ENCODE data around the gene PXDC1. TPM values are rescaled to one million over a fixed set of nuclear protein-coding genes. Genes with fewer than 3 reads are reported as not detected.

Gene PXDC1
- total and polyA plus RNA-seq, 2 experiments from 2014 or later, result 1.2 to 1.8 TPM

GRCh38 chr6:3761989-3762270, 10.4 kb upstream of the PXDC1 start:
- H3K27me3 Mint-ChIP-seq (ENCODE audit: insufficient read depth, low read depth, poor library complexity), result peaks cover 12% of the 10 kb centered on the region
- Histone ChIP-seq H3K36me3 (ENCODE audit: insufficient read depth) (no peaks in the 10 kb centered on the region), H4K20me1 (replicated peaks; ENCODE audit: insufficient read depth) (no peaks in the 10 kb centered on the region; the same call in 1 of the 2 replicates), H3K27me3 (ENCODE audit: insufficient read depth) (no peaks in the 10 kb centered on the region), H3K4me3 (no peak overlapping the region), H3K9me2 (ENCODE audit: insufficient read depth) (no peaks in the 10 kb centered on the region), H3K79me2 (replicated peaks; ENCODE audit: insufficient read depth) (no peaks in the 10 kb centered on the region), H3K4me2 (no peak overlapping the region), H3K27ac (ENCODE audit: low read depth) (no peak overlapping the region), H2AFZ (0 out of 2 replicates have a peak overlapping the region, but pooled peaks have one; percentile 23), H3K4me1 (ENCODE audit: insufficient read depth) (peaks cover 8% of the 10 kb centered on the region; the same call in 1 of the 2 replicates), H3F3A (replicated peaks; ENCODE audit: low read depth) (no peaks in the 10 kb centered on the region)
- H3K9me3 Mint-ChIP-seq, result no peaks in the 10 kb centered on the region
- DNase-seq (ENCODE audit: low spot score) (no peak), ATAC-seq (no peak)
- H3K36me3 Mint-ChIP-seq (ENCODE audit: low read depth), result no peaks in the 10 kb centered on the region
- TF ChIP-seq CTCF (conservative IDR thresholded peaks at IDR 0.05; ENCODE audit: low read depth in 2 of 2) (no peak), ETS1 (IDR thresholded peaks at IDR 0.05) (no peak), CREB1 (CRISPR knock-in tag; IDR thresholded peaks at IDR 0.05; ENCODE audit: low read depth) (no peak), REST (IDR thresholded peaks at IDR 0.05; ENCODE audit: unreplicated experiment) (no peak), ZNF331 (CRISPR knock-in tag; IDR thresholded peaks at IDR 0.05; ENCODE audit: low read depth) (no peak)
- peaks cover 18% of the 10 kb centered on the region for H3K4me1 Mint-ChIP-seq
- no peak overlapping the region for H3K27ac Mint-ChIP-seq
- H3K4me3 Mint-ChIP-seq, result no peak overlapping the region

GRCh38 chr6:3759646-3760232, 8.2 kb upstream of the PXDC1 start:
- Mint-ChIP-seq H3K9me3 (no peaks in the 10 kb centered on the region), H3K27ac (no peak overlapping the region), H3K27me3 (ENCODE audit: insufficient read depth, low read depth, poor library complexity) (peaks cover 15% of the 10 kb centered on the region), H3K4me1 (peaks cover 18% of the 10 kb centered on the region), H3K4me3 (no peak overlapping the region), H3K36me3 (ENCODE audit: low read depth) (no peaks in the 10 kb centered on the region)
- TF ChIP-seq JUNB (IDR thresholded peaks at IDR 0.05; ENCODE audit: unreplicated experiment), result no peak
- TF ChIP-seq ZNF331 (CRISPR knock-in tag; IDR thresholded peaks at IDR 0.05; ENCODE audit: low read depth), result no peak
- TF ChIP-seq NANOG (IDR thresholded peaks at IDR 0.05; ENCODE audit: borderline replicate concordance), result no peak
- TF ChIP-seq ZNF114 (CRISPR knock-in tag; IDR thresholded peaks at IDR 0.05), result no peak
- no peak for DNase-seq (ENCODE audit: low spot score)
- ATAC-seq, result no peak
- Histone ChIP-seq H3K4me3 (no peak overlapping the region), H3K9me2 (ENCODE audit: insufficient read depth) (no peaks in the 10 kb centered on the region), H3K27ac (ENCODE audit: low read depth) (no peak overlapping the region), H3K36me3 (ENCODE audit: insufficient read depth) (no peaks in the 10 kb centered on the region), H3K27me3 (ENCODE audit: insufficient read depth) (peaks cover 9% of the 10 kb centered on the region), H4K20me1 (replicated peaks; ENCODE audit: insufficient read depth) (no peaks in the 10 kb centered on the region), H3K79me2 (replicated peaks; ENCODE audit: insufficient read depth) (no peaks in the 10 kb centered on the region), H3K4me1 (ENCODE audit: insufficient read depth) (peaks cover 8% of the 10 kb centered on the region), H3F3A (replicated peaks; ENCODE audit: low read depth) (no peaks in the 10 kb centered on the region), H3K4me2 (no peak overlapping the region), H2AFZ (no peak overlapping the region)
